K562 (cell line): ENCODE results near the gene RARA. TPM values are rescaled to one million over a fixed set of nuclear protein-coding genes. Genes with fewer than 3 reads are reported as not detected.

ENCODE experiments used
- CTCFL ChIP-seq: IDR thresholded peaks from 2 replicates; pipeline ENCODE4 v1.6.1; 2011; ENCODE audit warnings: borderline replicate concordance, low read depth, mild to moderate bottlenecking, moderate library complexity, low read length; ENCODE audit not compliant: insufficient read depth, poor library complexity, severe bottlenecking
- ETV6 ChIP-seq, 3 experiments: fragments of 150-350 bp in 1 of 3; sonication (generic) in 1 of 3; formaldehyde crosslinking in 1 of 3; IDR thresholded peaks; 2 replicates each; pipeline versions ENCODE4 v1.6.1 to v1.8.0; 2014 to 2022; ENCODE audit warnings: borderline replicate concordance in 2 of 3, low read depth in 2 of 3, antibody characterized with exemption in 1 of 3, low read length in 1 of 3, mild to moderate bottlenecking in 1 of 3, missing genetic modification reagents in 1 of 3
- FOSL1 ChIP-seq: fragments of 200-800 bp; sonication (Bioruptor generic); conservative IDR thresholded peaks from 2 replicates; pipeline ENCODE4 v1.6.1; 2016; ENCODE audit warnings: missing genetic modification characterization, missing compliant biosample characterization
- HNRNPH1 ChIP-seq: fragments of 200-400 bp; formaldehyde crosslinking; optimal IDR thresholded peaks from 2 replicates; pipeline ENCODE3; 2017; ENCODE audit warnings: low read depth, mild to moderate bottlenecking, low read length, moderate library complexity
- IRF2 ChIP-seq: sonication (generic); formaldehyde crosslinking; IDR thresholded peaks from 2 replicates; pipeline ENCODE4 v1.8.1; 2022; ENCODE audit warnings: mild to moderate bottlenecking, missing genetic modification reagents
- KAT2B ChIP-seq: IDR thresholded peaks from one replicate; pipeline ENCODE4 v1.6.1; 2012; ENCODE audit warnings: low read depth, mild to moderate bottlenecking, control low read depth, inconsistent platforms, low read length, moderate library complexity
- KDM5B ChIP-seq: fragments of 200-600 bp; sonication (generic); IDR thresholded peaks from 2 replicates; pipeline ENCODE4 v1.6.1; 2012; ENCODE audit warnings: low read depth, mild to moderate bottlenecking, moderate library complexity, low read length, control low read depth, inconsistent platforms; ENCODE audit not compliant: insufficient replicate concordance
- PRDM10 ChIP-seq: fragments of 450-650 bp; IDR thresholded peaks from 2 replicates; pipeline ENCODE4 v1.6.1; 2018; ENCODE audit not compliant: partially characterized antibody
- RNF2 ChIP-seq: sonication (generic); IDR thresholded peaks from 2 replicates; pipeline ENCODE4 v1.6.1; 2016
- SMC3 ChIP-seq: conservative IDR thresholded peaks from 2 replicates; pipeline ENCODE4 v1.6.1; 2011; ENCODE audit warnings: low read depth, low read length, improper control_type of control experiment; ENCODE audit not compliant: insufficient read depth
- SUPT5H ChIP-seq: fragments of 450-650 bp; IDR thresholded peaks from 2 replicates; pipeline ENCODE4 v1.6.1; 2016
- TCF3 ChIP-seq: sonication (generic); formaldehyde crosslinking; IDR thresholded peaks from 2 replicates; pipeline ENCODE4 v1.4.0; 2020; ENCODE audit warnings: mild to moderate bottlenecking, missing genetic modification reagents
- TGIF2 ChIP-seq: sonication (generic); formaldehyde crosslinking; IDR thresholded peaks from 2 replicates; pipeline ENCODE4 v1.8.1; 2022; ENCODE audit warnings: mild to moderate bottlenecking, missing genetic modification reagents, moderate library complexity
- ZBTB26 ChIP-seq: fragments of 450-650 bp; formaldehyde crosslinking; IDR thresholded peaks from 2 replicates; pipeline ENCODE4 v1.4.0; 2022; ENCODE audit warnings: missing genetic modification characterization
- ZBTB8A ChIP-seq: fragments of 450-650 bp; IDR thresholded peaks from 2 replicates; pipeline ENCODE4 v1.6.1; 2018; ENCODE audit warnings: mild to moderate bottlenecking, moderate library complexity; ENCODE audit not compliant: partially characterized antibody
- ZNF121 ChIP-seq: sonication (generic); formaldehyde crosslinking; conservative IDR thresholded peaks from 2 replicates; pipeline ENCODE4 v1.8.0; 2022; ENCODE audit warnings: missing genetic modification reagents
- polyA plus RNA-seq, 8 experiments: library from polyadenylated mRNA; depleted of rRNA in 4 of 8; stranded (reverse) in 5 of 8; unstranded in 3 of 8; fragments of >200 nt; fragmentation: Nextera tagmentation in 2 of 8; fragmentation: Illumina TruSeq in 1 of 8; extraction: Ambion mirVana in 2 of 8; extraction: Trizol in 1 of 8; gene quantifications; 2 replicates each; pipeline versions ENCODE4 v1.2.1 to v1.2.3, GENCODE V29; 2011 to 2014; ENCODE audit warnings: inconsistent platforms in 1 of 8, missing spikeins in 1 of 8
- total RNA-seq, 7 experiments: library from RNA; depleted of rRNA in 6 of 7; stranded (reverse); fragments of >200 nt in 6 of 7; fragmentation: Illumina TruSeq in 2 of 7; extraction: Trizol in 2 of 7; gene quantifications; 2 replicates each; pipeline versions ENCODE4 v1.2.1 to v1.2.3, GENCODE V29; 2011 to 2021; ENCODE audit warnings: low replicate concordance in 1 of 7
- TF ChIP-seq, protein P1 (sequence below): fragments of 450-650 bp; formaldehyde crosslinking; IDR thresholded peaks from 2 replicates; pipeline ENCODE4 v1.4.0; 2022; ENCODE audit warnings: missing genetic modification characterization

RARA gene
- total and polyA plus RNA-seq, 9 of the 15 experiments (the other 6 are each of a cell fraction or from before 2014, with no cell fraction given) = 0.10 to 28.0 (median 7.9) TPM

- TF ChIP-seq ZBTB8A (no peak), ZNF121 (CRISPR knock-in tag) (no peak), IRF2 (CRISPR knock-in tag) (no peak), CTCFL (no peak), PRDM10 (peak; percentile 97), ETV6 (IDR thresholded peaks at IDR 0.05; ENCODE audit: borderline replicate concordance in 1 of 2, low read depth in 2 of 2, low read length in 1 of 2) (no peak), ETV6 (CRISPR knock-in tag; IDR thresholded peaks at IDR 0.05; ENCODE audit: borderline replicate concordance) (no peak), TGIF2 (no peak), ZBTB26 (CRISPR knock-in tag) (0 out of 2 replicates have a peak, but pooled peaks have one; percentile 22), TCF3 (CRISPR knock-in tag) (no peak), FOSL1 (tag) (no peak), SUPT5H (peak; percentile 84), SMC3 (no peak), HNRNPH1 (no peak), KDM5B (peak; percentile 46), RNF2 (no peak), KAT2B (no peak)
- TF ChIP-seq, protein P1, sequence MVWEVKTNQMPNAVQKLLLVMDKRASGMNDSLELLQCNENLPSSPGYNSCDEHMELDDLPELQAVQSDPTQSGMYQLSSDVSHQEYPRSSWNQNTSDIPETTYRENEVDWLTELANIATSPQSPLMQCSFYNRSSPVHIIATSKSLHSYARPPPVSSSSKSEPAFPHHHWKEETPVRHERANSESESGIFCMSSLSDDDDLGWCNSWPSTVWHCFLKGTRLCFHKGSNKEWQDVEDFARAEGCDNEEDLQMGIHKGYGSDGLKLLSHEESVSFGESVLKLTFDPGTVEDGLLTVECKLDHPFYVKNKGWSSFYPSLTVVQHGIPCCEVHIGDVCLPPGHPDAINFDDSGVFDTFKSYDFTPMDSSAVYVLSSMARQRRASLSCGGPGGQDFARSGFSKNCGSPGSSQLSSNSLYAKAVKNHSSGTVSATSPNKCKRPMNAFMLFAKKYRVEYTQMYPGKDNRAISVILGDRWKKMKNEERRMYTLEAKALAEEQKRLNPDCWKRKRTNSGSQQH (CRISPR knock-in tag) = peak; percentile 80; the same call in 1 of the 2 replicates
Measured at GRCh38 chr17:40341808-40342503, 33.0 kb downstream of the RARA start (continued).
